ENCODE measurements around the gene B3GNT8. TPM values are rescaled to one million over a fixed set of nuclear protein-coding genes. Genes with fewer than 3 reads are reported as not detected.
A peak's percentile ranks its signal among the peaks of the same experiment; 100 is the strongest.

B3GNT8 gene
- total and polyA plus RNA-seq, 9 of the 15 experiments (the other 6 are each of a cell fraction or from before 2014, with no cell fraction given): 0.11 to 2.9 (median 0.65) TPM; not detected in 2

GRCh38 chr19:41449079-41449864 is 22.1 kb upstream of the B3GNT8 start (continued):
- TF ChIP-seq E2F1 (CRISPR knock-in tag; IDR thresholded peaks at IDR 0.05): no peak
- peak; percentile 61; the same call in 1 of the 2 replicates for TF ChIP-seq ZBTB7A (IDR thresholded peaks at IDR 0.05; ENCODE audit: borderline replicate concordance, control insufficient read depth, low read depth, low read length)
- no peak for TF ChIP-seq ZNF212 (CRISPR knock-in tag; IDR thresholded peaks at IDR 0.05)
- no peak for TF ChIP-seq NBN (IDR thresholded peaks at IDR 0.05; ENCODE audit: low read depth)
- TF ChIP-seq ZNF707 (CRISPR knock-in tag; conservative IDR thresholded peaks at IDR 0.05): no peak
- no peak for TF ChIP-seq ILK (tag; IDR thresholded peaks at IDR 0.05; ENCODE audit: borderline replicate concordance, low read depth)
- TF ChIP-seq HMG20B (CRISPR knock-in tag; IDR thresholded peaks at IDR 0.05): no peak
- TF ChIP-seq, protein P1, sequence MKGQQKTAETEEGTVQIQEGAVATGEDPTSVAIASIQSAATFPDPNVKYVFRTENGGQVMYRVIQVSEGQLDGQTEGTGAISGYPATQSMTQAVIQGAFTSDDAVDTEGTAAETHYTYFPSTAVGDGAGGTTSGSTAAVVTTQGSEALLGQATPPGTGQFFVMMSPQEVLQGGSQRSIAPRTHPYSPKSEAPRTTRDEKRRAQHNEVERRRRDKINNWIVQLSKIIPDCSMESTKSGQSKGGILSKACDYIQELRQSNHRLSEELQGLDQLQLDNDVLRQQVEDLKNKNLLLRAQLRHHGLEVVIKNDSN (CRISPR knock-in tag; IDR thresholded peaks at IDR 0.05): no peak
- TF ChIP-seq, protein P2, sequence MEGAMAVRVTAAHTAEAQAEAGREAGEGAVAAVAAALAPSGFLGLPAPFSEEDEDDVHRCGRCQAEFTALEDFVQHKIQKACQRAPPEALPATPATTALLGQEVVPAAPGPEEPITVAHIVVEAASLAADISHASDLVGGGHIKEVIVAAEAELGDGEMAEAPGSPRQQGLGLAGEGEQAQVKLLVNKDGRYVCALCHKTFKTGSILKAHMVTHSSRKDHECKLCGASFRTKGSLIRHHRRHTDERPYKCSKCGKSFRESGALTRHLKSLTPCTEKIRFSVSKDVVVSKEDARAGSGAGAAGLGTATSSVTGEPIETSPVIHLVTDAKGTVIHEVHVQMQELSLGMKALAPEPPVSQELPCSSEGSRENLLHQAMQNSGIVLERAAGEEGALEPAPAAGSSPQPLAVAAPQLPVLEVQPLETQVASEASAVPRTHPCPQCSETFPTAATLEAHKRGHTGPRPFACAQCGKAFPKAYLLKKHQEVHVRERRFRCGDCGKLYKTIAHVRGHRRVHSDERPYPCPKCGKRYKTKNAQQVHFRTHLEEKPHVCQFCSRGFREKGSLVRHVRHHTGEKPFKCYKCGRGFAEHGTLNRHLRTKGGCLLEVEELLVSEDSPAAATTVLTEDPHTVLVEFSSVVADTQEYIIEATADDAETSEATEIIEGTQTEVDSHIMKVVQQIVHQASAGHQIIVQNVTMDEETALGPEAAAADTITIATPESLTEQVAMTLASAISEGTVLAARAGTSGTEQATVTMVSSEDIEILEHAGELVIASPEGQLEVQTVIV (CRISPR knock-in tag; IDR thresholded peaks at IDR 0.05; ENCODE audit: borderline replicate concordance): no peak
- peak; percentile 61 to 82 for TF ChIP-seq FOXK2 (conservative IDR thresholded peaks at IDR 0.05 in 1 of 2, IDR thresholded peaks at IDR 0.05 in 1 of 2; ENCODE audit: low read depth in 2 of 2)
- TF ChIP-seq ZNF695 (CRISPR knock-in tag; IDR thresholded peaks at IDR 0.05): no peak
- no peak for TF ChIP-seq E2F4 (CRISPR knock-in tag; IDR thresholded peaks at IDR 0.05; ENCODE audit: low read depth)
- TF ChIP-seq CHAMP1 (IDR thresholded peaks at IDR 0.05): no peak
- TF ChIP-seq GTF3C2 (IDR thresholded peaks at IDR 0.05; ENCODE audit: borderline replicate concordance, extremely low read depth, insufficient read length): no peak
- TF ChIP-seq ESRRA (IDR thresholded peaks at IDR 0.05; ENCODE audit: borderline replicate concordance, low read depth): no peak

Measured in K562 (cell line).